Liver (tissue), 9 donors: ENCODE results near the gene TAS2R38. TPM values are rescaled to one million over a fixed set of nuclear protein-coding genes. Genes with fewer than 3 reads are reported as not detected.

Source experiments
- DNase-seq: peaks from one replicate; pipeline ENCODE4 v3.0.0-alpha.2; 2017; ENCODE audit warnings: low spot score
- H3K27ac ChIP-seq, 2 donors: one replicate each; pipeline ENCODE4 v1.7.0; 2013; ENCODE audit warnings: inconsistent platforms in 2 of 2, low read length in 2 of 2, control low read depth in 1 of 2, low read depth in 1 of 2, mild to moderate bottlenecking in 1 of 2
- H3K27me3 ChIP-seq, 4 donors: one replicate each; pipeline versions ENCODE4 v1.6.1 to v1.7.0; 2013; ENCODE audit warnings: low read length in 3 of 4, inconsistent platforms in 1 of 4, mild to moderate bottlenecking in 1 of 4, moderate library complexity in 1 of 4; ENCODE audit not compliant: control insufficient read depth in 4 of 4, insufficient read depth in 4 of 4
- H3K36me3 ChIP-seq, 4 donors: one replicate each; pipeline versions ENCODE4 v1.6.1 to v1.7.0; 2013; ENCODE audit warnings: low read length in 3 of 4, mild to moderate bottlenecking in 3 of 4, low read depth in 1 of 4, moderate library complexity in 1 of 4; ENCODE audit not compliant: control insufficient read depth in 4 of 4, insufficient read depth in 3 of 4
- H3K4me1 ChIP-seq, 4 donors: one replicate each; pipeline versions ENCODE4 v1.6.1 to v1.7.0; 2013; ENCODE audit warnings: low read length in 3 of 4, mild to moderate bottlenecking in 3 of 4, moderate library complexity in 1 of 4; ENCODE audit not compliant: control insufficient read depth in 4 of 4, insufficient read depth in 4 of 4
- H3K4me3 ChIP-seq, 3 donors: one replicate each; pipeline versions ENCODE4 v1.6.1 to v1.7.0; 2013; ENCODE audit warnings: low read length in 3 of 3, control low read depth in 1 of 3, low read depth in 1 of 3, mild to moderate bottlenecking in 1 of 3
- H3K9ac ChIP-seq, 2 donors: one replicate each; pipeline ENCODE4 v1.7.0; 2013; ENCODE audit warnings: low read length in 2 of 2, mild to moderate bottlenecking in 2 of 2, moderate library complexity in 2 of 2, control low read depth in 1 of 2, low read depth in 1 of 2
- H3K9me3 ChIP-seq, 4 donors: one replicate each; pipeline versions ENCODE4 v1.6.1 to v1.7.0; 2013; ENCODE audit warnings: low read length in 3 of 4; ENCODE audit not compliant: control insufficient read depth in 4 of 4
- ATF3 ChIP-seq: IDR thresholded peaks from 2 replicates; pipeline ENCODE4 v1.6.1; 2016; ENCODE audit warnings: antibody characterized with exemption
- FOXA1 ChIP-seq: IDR thresholded peaks from 2 replicates; pipeline ENCODE4 v1.6.1; 2016; ENCODE audit warnings: antibody characterized with exemption
- FOXA2 ChIP-seq: IDR thresholded peaks from 2 replicates; pipeline ENCODE4 v1.6.1; 2016; ENCODE audit warnings: antibody characterized with exemption
- GABPA ChIP-seq, 2 donors: IDR thresholded peaks in 1 of 2; conservative IDR thresholded peaks in 1 of 2; 2 replicates each; pipeline ENCODE4 v1.6.1; 2016; ENCODE audit warnings: antibody characterized with exemption in 2 of 2, mild to moderate bottlenecking in 1 of 2, moderate library complexity in 1 of 2
- HNF4G ChIP-seq: IDR thresholded peaks from 2 replicates; pipeline ENCODE4 v1.6.1; 2016; ENCODE audit warnings: antibody characterized with exemption
- MAX ChIP-seq: IDR thresholded peaks from 2 replicates; pipeline ENCODE4 v1.6.1; 2016; ENCODE audit warnings: antibody characterized with exemption
- RAD21 ChIP-seq, 2 donors: IDR thresholded peaks; 2 replicates each; pipeline ENCODE4 v1.6.1; 2016; ENCODE audit warnings: antibody characterized with exemption in 2 of 2, mild to moderate bottlenecking in 2 of 2
- RXRA ChIP-seq, 2 donors: IDR thresholded peaks; 2 replicates each; pipeline ENCODE4 v1.6.1; 2017 to 2018; ENCODE audit warnings: antibody characterized with exemption in 2 of 2, mild to moderate bottlenecking in 1 of 2
- SP1 ChIP-seq: IDR thresholded peaks from 2 replicates; pipeline ENCODE4 v1.6.1; 2018; ENCODE audit warnings: antibody characterized with exemption, mild to moderate bottlenecking
- YY1 ChIP-seq: IDR thresholded peaks from 2 replicates; pipeline ENCODE4 v1.6.1; 2016; ENCODE audit warnings: antibody characterized with exemption, mild to moderate bottlenecking
- ZBTB33 ChIP-seq: IDR thresholded peaks from 2 replicates; pipeline ENCODE4 v1.6.1; 2016; ENCODE audit warnings: antibody characterized with exemption
- WGBS: extraction: QIAGEN DNeasy Blood & Tissue Kit; methylation state at CpG from one replicate; pipeline ENCODE4 v1.1.7; 2013; 5-methylcytosine and 5-hydroxymethylcytosine counted together
- polyA plus RNA-seq, 2 donors: library from polyadenylated mRNA; stranded (reverse) in 1 of 2; unstranded in 1 of 2; fragments of 200-250 nt in 1 of 2; fragments of >200 nt in 1 of 2; fragmentation: Nextera tagmentation in 1 of 2; extraction: Ambion mirVana in 1 of 2; gene quantifications; one replicate each; pipeline versions ENCODE4 v1.2.1 to v1.2.3, GENCODE V29; 2013 to 2015
- total RNA-seq, 2 donors: library from RNA; depleted of rRNA; stranded (reverse); fragments of >200 nt; gene quantifications; one replicate each; pipeline ENCODE4 v1.2.3, GENCODE V29; 2014
- TF ChIP-seq, protein P1 (sequence below): fragments of 150-350 bp; IDR thresholded peaks from 2 replicates; pipeline ENCODE4 v1.5.1; 2017; ENCODE audit warnings: improper control_type of control experiment, low read depth, low read length; ENCODE audit not compliant: missing input control
- donor health status: healthy.
- donor health status: healthy.
- donor health status: healthy.
- donor health status: healthy.
- donor health status: healthy.

TAS2R38 gene
- total and polyA plus RNA-seq, 4 donors: not detected

DNA sequence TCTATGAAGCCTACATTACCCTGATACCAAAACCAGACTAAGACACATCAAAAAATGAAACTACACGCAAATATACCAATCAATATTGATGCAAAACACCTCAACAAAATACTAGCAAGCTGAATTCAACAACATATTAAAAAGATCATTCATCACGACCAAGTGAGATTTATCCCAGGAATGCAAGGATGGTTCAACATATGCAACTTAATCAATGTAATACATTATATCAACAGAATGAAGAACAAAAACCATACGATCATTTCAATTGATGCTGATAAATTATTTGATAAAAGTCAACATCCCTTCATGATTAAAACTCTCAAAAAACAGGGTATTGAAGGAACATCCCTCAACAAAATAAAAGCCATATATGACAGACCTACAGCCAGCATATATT, 32.5 kb downstream of the TAS2R38 start:
- TF ChIP-seq ZBTB33: no peak
- TF ChIP-seq FOXA1: no peak
- no peak for TF ChIP-seq MAX
- H3K36me3 ChIP-seq: no peaks in the 10 kb centered on the region
- no peaks in the 10 kb centered on the region for H3K27me3 ChIP-seq
- H3K9ac ChIP-seq: no peak overlapping the region
- H3K4me3 ChIP-seq: no peak overlapping the region
- peaks cover 0 to 11% (median 4%) of the 10 kb centered on the region in 4 donors for H3K9me3 ChIP-seq
- no peak for DNase-seq
- WGBS: 84% methylated on average over 3 of the region's 3 CpGs
- no peaks in the 10 kb centered on the region for H3K4me1 ChIP-seq
- H3K27ac ChIP-seq: no peak overlapping the region

GRCh38 chr7:141930211-141930610, 43.4 kb downstream of the TAS2R38 start:
- H3K27ac ChIP-seq: no peak overlapping the region
- WGBS: 84% methylated on average over 5 of the region's 5 CpGs
- H3K9me3 ChIP-seq: no peaks in the 10 kb centered on the region
- no peak overlapping the region for H3K9ac ChIP-seq
- H3K4me3 ChIP-seq: no peak overlapping the region
- peaks cover 0 to 4% (median 0%) of the 10 kb centered on the region in 4 donors for H3K27me3 ChIP-seq
- no peak for DNase-seq
- no peaks in the 10 kb centered on the region for H3K36me3 ChIP-seq
- no peaks in the 10 kb centered on the region for H3K4me1 ChIP-seq
- TF ChIP-seq MAX (no peak), YY1 (no peak), RAD21 (IDR thresholded peaks at IDR 0.05) (no peak), FOXA1 (no peak), GABPA (IDR thresholded peaks at IDR 0.05 in 1 of 2, conservative IDR thresholded peaks at IDR 0.05 in 1 of 2) (no peak), SP1 (no peak), HNF4G (no peak), ATF3 (no peak), ZBTB33 (no peak), RXRA (IDR thresholded peaks at IDR 0.05) (no peak), FOXA2 (no peak)
- TF ChIP-seq, protein P1, sequence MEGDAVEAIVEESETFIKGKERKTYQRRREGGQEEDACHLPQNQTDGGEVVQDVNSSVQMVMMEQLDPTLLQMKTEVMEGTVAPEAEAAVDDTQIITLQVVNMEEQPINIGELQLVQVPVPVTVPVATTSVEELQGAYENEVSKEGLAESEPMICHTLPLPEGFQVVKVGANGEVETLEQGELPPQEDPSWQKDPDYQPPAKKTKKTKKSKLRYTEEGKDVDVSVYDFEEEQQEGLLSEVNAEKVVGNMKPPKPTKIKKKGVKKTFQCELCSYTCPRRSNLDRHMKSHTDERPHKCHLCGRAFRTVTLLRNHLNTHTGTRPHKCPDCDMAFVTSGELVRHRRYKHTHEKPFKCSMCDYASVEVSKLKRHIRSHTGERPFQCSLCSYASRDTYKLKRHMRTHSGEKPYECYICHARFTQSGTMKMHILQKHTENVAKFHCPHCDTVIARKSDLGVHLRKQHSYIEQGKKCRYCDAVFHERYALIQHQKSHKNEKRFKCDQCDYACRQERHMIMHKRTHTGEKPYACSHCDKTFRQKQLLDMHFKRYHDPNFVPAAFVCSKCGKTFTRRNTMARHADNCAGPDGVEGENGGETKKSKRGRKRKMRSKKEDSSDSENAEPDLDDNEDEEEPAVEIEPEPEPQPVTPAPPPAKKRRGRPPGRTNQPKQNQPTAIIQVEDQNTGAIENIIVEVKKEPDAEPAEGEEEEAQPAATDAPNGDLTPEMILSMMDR: no peak
